ENCODE data around the gene NUDT2. TPM values are rescaled to one million over a fixed set of nuclear protein-coding genes. Genes with fewer than 3 reads are reported as not detected.

Gene NUDT2
- total and polyA plus RNA-seq, 2 of the 4 experiments (the other 2 are of a cell fraction) = 36.6 to 45.0 TPM

DNA sequence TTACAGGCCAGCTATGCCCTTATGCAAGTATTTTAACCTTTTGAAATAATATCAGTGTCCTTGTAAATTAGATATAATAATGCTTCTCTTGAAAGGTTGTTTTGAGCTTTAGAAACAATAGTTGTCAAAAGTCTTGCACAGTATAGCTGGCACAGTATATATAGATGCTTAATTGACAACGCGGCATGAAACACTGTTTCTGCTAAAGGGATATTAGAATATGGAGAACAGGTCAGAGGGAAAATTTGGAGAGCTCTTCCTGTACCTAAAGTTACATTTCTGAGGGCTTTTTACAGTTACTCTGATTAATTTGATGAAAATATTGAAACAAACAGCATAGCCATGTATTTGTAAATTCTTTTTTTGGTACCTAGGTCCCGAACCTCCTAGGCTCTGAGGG is 4.5 kb downstream of the NUDT2 start (continued):
- no peak for TF ChIP-seq MAZ (IDR thresholded peaks at IDR 0.05; ENCODE audit: borderline replicate concordance, low read depth, low read length)

DNA sequence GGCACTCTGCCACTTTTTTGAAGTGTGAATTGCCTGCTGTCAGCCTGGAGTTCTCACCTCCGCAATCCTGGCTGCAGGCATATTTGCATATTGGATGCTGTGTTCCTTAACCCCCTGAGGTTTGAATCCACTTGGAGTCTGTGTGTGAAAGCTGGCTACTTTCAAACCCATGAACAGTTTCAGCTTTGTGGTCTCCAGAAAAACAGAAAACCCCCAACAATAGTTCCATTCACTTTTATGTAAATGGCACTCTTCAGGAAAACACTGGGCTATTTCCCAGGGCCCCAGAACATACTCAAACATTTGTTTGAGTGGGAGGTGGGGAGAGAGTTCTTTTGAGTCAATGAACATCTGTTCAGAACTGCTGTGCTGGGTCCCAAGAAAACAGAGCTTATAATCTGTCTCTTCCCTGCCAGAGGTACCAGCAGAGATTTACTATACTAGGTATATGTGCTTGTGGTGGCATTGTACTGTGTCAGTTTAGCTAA is 5.0 kb downstream of the NUDT2 start:
- peak; percentile 32 for DNase-seq
- no peak overlapping the region for H3K18ac ChIP-seq (ENCODE audit: low read depth, low read length)
- peaks cover 3% of the 10 kb centered on the region; the same call in 1 of the 2 replicates for H4K20me1 ChIP-seq (ENCODE audit: insufficient read depth, low read length)
- no peak overlapping the region for H3K4me2 ChIP-seq (ENCODE audit: low read depth, low read length)
- no peak overlapping the region for H3K9ac ChIP-seq (ENCODE audit: low read depth, low read length)
- no peak overlapping the region for H2BK120ac ChIP-seq (ENCODE audit: low read depth, low read length)
- no peak overlapping the region for H3K56ac ChIP-seq (ENCODE audit: extremely low read depth, insufficient read depth, low read length)
- H4K8ac ChIP-seq (ENCODE audit: low read depth in 2 of 2, low read length in 2 of 2) = no peak overlapping the region
- no peaks in the 10 kb centered on the region for H3K9me3 ChIP-seq (ENCODE audit: control insufficient read depth, insufficient read depth, low read length)
- dilution Hi-C loops (cut with HindIII; ENCODE audit: low sequenced_read_pairs, unreplicated experiment) = no loop called here
- H3K4me1 ChIP-seq (ENCODE audit: control insufficient read depth, insufficient read depth, low read length) = no peaks in the 10 kb centered on the region
- H2AFZ ChIP-seq (replicated peaks; ENCODE audit: low read length, poor library complexity) = no peak overlapping the region
- no peak overlapping the region for H3K4me3 ChIP-seq (ENCODE audit: insufficient read depth, low read depth, low read length)
- POLR2A ChIA-PET (ENCODE audit: unreplicated experiment) = no interaction called here
- no peak overlapping the region for H4K91ac ChIP-seq (ENCODE audit: insufficient read depth, low read depth, low read length)
- no peak overlapping the region for H2BK20ac ChIP-seq (ENCODE audit: low read depth, low read length)
- H2AK9ac ChIP-seq (replicated peaks; ENCODE audit: low read depth, low read length, poor library complexity) = no peak overlapping the region
- intact Hi-C loops (cut with micrococcal nuclease) = loop anchor here (5.0 kb wide), 1 partner anchor 213 kb away; no protein-coding TSS in a partner anchor
- H2BK5ac ChIP-seq (ENCODE audit: low read depth, low read length, poor library complexity, severe bottlenecking) = no peak overlapping the region
- no peak overlapping the region for H3K4ac ChIP-seq (ENCODE audit: low read depth, low read length)
- no TSS peak for BruUV-seq (replicated peaks)
- no peaks in the 10 kb centered on the region for H3K9me1 ChIP-seq (ENCODE audit: insufficient read depth, low read length)
- in situ Hi-C loops (cut with MboI; ENCODE audit: low sequenced_read_pairs) = no loop called here
- H2BK15ac ChIP-seq (ENCODE audit: low read depth, low read length) = no peak overlapping the region
- peaks cover 28 to 53% of the 10 kb centered on the region in 2 experiments for H3K79me1 ChIP-seq (ENCODE audit: low read depth in 1 of 2, low read length in 2 of 2)
- CTCF ChIA-PET = interaction anchor here (0.6 kb wide), 3 partner anchors 9 to 423 kb away, joined by 3 to 5 read pairs (median 4); no protein-coding TSS in a partner anchor
- H3K36me3 ChIP-seq (ENCODE audit: control insufficient read depth, insufficient read depth, low read length) = peaks cover 14% of the 10 kb centered on the region
- no CpG with 5 or more reads among the region's 1 CpG for WGBS, 2 experiments (ENCODE audit: extremely low coverage in 2 of 2, insufficient read length in 1 of 2)
- ATAC-seq (ENCODE audit: low read depth) = no peak
- TF ChIP-seq SMC3 (IDR thresholded peaks at IDR 0.05; ENCODE audit: low read depth, low read length) = no peak
- no peak for TF ChIP-seq MXI1 (IDR thresholded peaks at IDR 0.05; ENCODE audit: borderline replicate concordance, low read depth, low read length)
- no peak for TF ChIP-seq RCOR1 (IDR thresholded peaks at IDR 0.05; ENCODE audit: insufficient replicate concordance, low read length)
- TF ChIP-seq MAZ (IDR thresholded peaks at IDR 0.05; ENCODE audit: borderline replicate concordance, low read depth, low read length) = no peak
- no peak for TF ChIP-seq RAD21 (IDR thresholded peaks at IDR 0.05; ENCODE audit: low read length)
- TF ChIP-seq FOS (IDR thresholded peaks at IDR 0.05; ENCODE audit: low read depth, low read length) = no peak
- TF ChIP-seq BHLHE40 (IDR thresholded peaks at IDR 0.05; ENCODE audit: low read depth, low read length) = no peak
- no peak for TF ChIP-seq USF2 (IDR thresholded peaks at IDR 0.05; ENCODE audit: low read depth, low read length)
- TF ChIP-seq, protein P1, sequence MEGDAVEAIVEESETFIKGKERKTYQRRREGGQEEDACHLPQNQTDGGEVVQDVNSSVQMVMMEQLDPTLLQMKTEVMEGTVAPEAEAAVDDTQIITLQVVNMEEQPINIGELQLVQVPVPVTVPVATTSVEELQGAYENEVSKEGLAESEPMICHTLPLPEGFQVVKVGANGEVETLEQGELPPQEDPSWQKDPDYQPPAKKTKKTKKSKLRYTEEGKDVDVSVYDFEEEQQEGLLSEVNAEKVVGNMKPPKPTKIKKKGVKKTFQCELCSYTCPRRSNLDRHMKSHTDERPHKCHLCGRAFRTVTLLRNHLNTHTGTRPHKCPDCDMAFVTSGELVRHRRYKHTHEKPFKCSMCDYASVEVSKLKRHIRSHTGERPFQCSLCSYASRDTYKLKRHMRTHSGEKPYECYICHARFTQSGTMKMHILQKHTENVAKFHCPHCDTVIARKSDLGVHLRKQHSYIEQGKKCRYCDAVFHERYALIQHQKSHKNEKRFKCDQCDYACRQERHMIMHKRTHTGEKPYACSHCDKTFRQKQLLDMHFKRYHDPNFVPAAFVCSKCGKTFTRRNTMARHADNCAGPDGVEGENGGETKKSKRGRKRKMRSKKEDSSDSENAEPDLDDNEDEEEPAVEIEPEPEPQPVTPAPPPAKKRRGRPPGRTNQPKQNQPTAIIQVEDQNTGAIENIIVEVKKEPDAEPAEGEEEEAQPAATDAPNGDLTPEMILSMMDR (conservative IDR thresholded peaks at IDR 0.05; ENCODE audit: low read depth, low read length) = no peak
- TF ChIP-seq RFX5 (IDR thresholded peaks at IDR 0.05; ENCODE audit: low read depth, low read length) = no peak
- no peak for TF ChIP-seq CHD1 (IDR thresholded peaks at IDR 0.05; ENCODE audit: low read depth, low read length)
- TF ChIP-seq NFE2L2 (IDR thresholded peaks at IDR 0.05; ENCODE audit: low read depth, low read length) = no peak
- TF ChIP-seq CEBPB (IDR thresholded peaks at IDR 0.05; ENCODE audit: low read depth, low read length) = no peak
- no peak overlapping the region for H3K23ac ChIP-seq (ENCODE audit: low read depth, low read length)
- no peak overlapping the region for H2AK5ac ChIP-seq (ENCODE audit: low read depth, low read length)
- H4K5ac ChIP-seq (ENCODE audit: low read depth, low read length) = no peak overlapping the region
- H3K14ac ChIP-seq (replicated peaks; ENCODE audit: low read depth, low read length) = no peak overlapping the region
- no peak overlapping the region for H3K27ac ChIP-seq (ENCODE audit: insufficient read depth, low read length)
- H3K27me3 ChIP-seq (ENCODE audit: control insufficient read depth, insufficient read depth, low read length) = no peaks in the 10 kb centered on the region
